Stimulated activated CD4-positive, alpha-beta T cell treated with anti-CD3 and anti-CD28 coated beads, Interleukin-1b, Interleukin-23, amount 100 ng/mL, for 48 hours (primary cell): ENCODE data around the gene TAAR6.
"Not testable (repeated sequence)": the region's sequence is repeated elsewhere in the genome, so short reads cannot be mapped to it uniquely, and the experiment has no call there.

Source experiments
- DNase-seq: peaks from one replicate; pipeline ENCODE4 v3.0.0-alpha.2; 2020

TAAR6 gene

GRCh38 chr6:132570221-132570777 lies at the start of gene TAAR6:
TSS of gene TAAR6 (plus strand) at chr6:132570322. CDS start at chr6:132570322, 0 bp downstream.
- DNase-seq, result no peak

GRCh38 chr6:132520953-132521352 lies 49.2 kb upstream of the TAAR6 start:
- DNase-seq, result no peak

GRCh38 chr6:132524646-132525045 lies 45.5 kb upstream of the TAAR6 start:
- no peak for DNase-seq

- DNase-seq, result no peak
Measured at GRCh38 chr6:132525866-132526265, 44.3 kb upstream of the TAAR6 start.

- DNase-seq, result no peak
Measured at GRCh38 chr6:132526461-132526860, 43.7 kb upstream of the TAAR6 start.

- DNase-seq, result no peak
Measured at GRCh38 chr6:132527791-132528190, 42.3 kb upstream of the TAAR6 start.

GRCh38 chr6:132530293-132530974 lies 39.7 kb upstream of the TAAR6 start:
- DNase-seq, result peak; percentile 58

- DNase-seq, result not testable (repeated sequence)
Measured at GRCh38 chr6:132534546-132534945, 35.6 kb upstream of the TAAR6 start.

GRCh38 chr6:132537145-132537544 lies 33.0 kb upstream of the TAAR6 start:
- DNase-seq, result no peak

- no peak for DNase-seq
Measured at GRCh38 chr6:132537977-132538376, 32.1 kb upstream of the TAAR6 start, which contains the start of gene TAAR9. TSS of gene TAAR9 (plus strand) at chr6:132538277. CDS start at chr6:132538290, 13 bp downstream.

GRCh38 chr6:132544826-132545225 lies 25.3 kb upstream of the TAAR6 start:
- no peak for DNase-seq

- no peak for DNase-seq
Measured at GRCh38 chr6:132548746-132549463, 21.2 kb upstream of the TAAR6 start.

GRCh38 chr6:132551214-132551613 lies 18.9 kb upstream of the TAAR6 start:
- DNase-seq, result no peak

- DNase-seq, result no peak
Measured at GRCh38 chr6:132552372-132552771, 17.8 kb upstream of the TAAR6 start, which contains the start of gene TAAR8. TSS of gene TAAR8 (plus strand) at chr6:132552672. CDS start at chr6:132552693, 21 bp downstream.

GRCh38 chr6:132560087-132560486 lies 10.0 kb upstream of the TAAR6 start:
- DNase-seq, result not testable (repeated sequence)

- no peak for DNase-seq
Measured at GRCh38 chr6:132566404-132566803, 3.7 kb upstream of the TAAR6 start.

GRCh38 chr6:132567566-132567965 lies 2.6 kb upstream of the TAAR6 start:
- DNase-seq, result no peak

GRCh38 chr6:132568611-132569010 lies 1.5 kb upstream of the TAAR6 start:
- no peak for DNase-seq

GRCh38 chr6:132569170-132569569 lies 952 bp upstream of the TAAR6 start:
- DNase-seq, result no peak

GRCh38 chr6:132571774-132572173 lies 1.7 kb downstream of the TAAR6 start:
- DNase-seq, result no peak

GRCh38 chr6:132584698-132585097 lies 14.6 kb downstream of the TAAR6 start:
- no peak for DNase-seq

- no peak for DNase-seq
Measured at GRCh38 chr6:132587424-132587823, 17.3 kb downstream of the TAAR6 start.

GRCh38 chr6:132589454-132589853 lies 19.3 kb downstream of the TAAR6 start, which contains the start of gene TAAR5:
TSS of gene TAAR5 (minus strand) at chr6:132589741. CDS start at chr6:132589686, 55 bp downstream.
- DNase-seq, result no peak

- no peak for DNase-seq
Measured at GRCh38 chr6:132590362-132590761, 20.2 kb downstream of the TAAR6 start.
